Measurements from ENCODE around the gene MFAP2.

- TF ChIP-seq POLR2AphosphoS5 (IDR thresholded peaks at IDR 0.05; ENCODE audit: low read depth, low read length) (no peak), REST (IDR thresholded peaks at IDR 0.05; ENCODE audit: insufficient read depth in 1 of 2, low read depth in 2 of 2, low read length in 2 of 2) (no peak), TAF1 (IDR thresholded peaks at IDR 0.05; ENCODE audit: borderline replicate concordance, insufficient read depth, low read length) (no peak)
Measured at GRCh38 chr1:16976966-16977365, 3.5 kb downstream of the MFAP2 start.

Measured in PFSK-1 (cell line).